Small intestine (tissue), 7 donors: ENCODE data around the gene RUBCN. TPM values are rescaled to one million over a fixed set of nuclear protein-coding genes. Genes with fewer than 3 reads are reported as not detected.
"Not testable (repeated sequence)": the region's sequence is repeated elsewhere in the genome, so short reads cannot be mapped to it uniquely, and the experiment has no call there.

ENCODE experiments used
- DNase-seq, 2 donors: peaks; one replicate each; pipeline versions ENCODE4 v3.0.0 to v3.0.0-alpha.2; 2013
- FAIRE-seq: peaks from 2 replicates; lab custom pipeline; 2012; peaks lifted over from hg19 to GRCh38; lab: Jason Lieb, UNC
- H3K27ac ChIP-seq, 3 donors: one replicate each; pipeline ENCODE4 v1.5.1; 2013; ENCODE audit warnings: low read length in 2 of 3, mild to moderate bottlenecking in 2 of 3, control low read depth in 1 of 3, inconsistent platforms in 1 of 3, low read depth in 1 of 3, moderate library complexity in 1 of 3
- H3K27me3 ChIP-seq, 3 donors: one replicate each; pipeline ENCODE4 v1.6.1; 2013; ENCODE audit warnings: low read length in 3 of 3, inconsistent platforms in 1 of 3; ENCODE audit not compliant: control insufficient read depth in 3 of 3, insufficient read depth in 3 of 3
- H3K36me3 ChIP-seq, 3 donors: one replicate each; pipeline ENCODE4 v1.6.1; 2013; ENCODE audit warnings: low read length in 3 of 3, inconsistent platforms in 1 of 3, low read depth in 1 of 3, mild to moderate bottlenecking in 1 of 3, moderate library complexity in 1 of 3; ENCODE audit not compliant: control insufficient read depth in 3 of 3, insufficient read depth in 2 of 3
- H3K4me1 ChIP-seq, 3 donors: one replicate each; pipeline ENCODE4 v1.6.1; 2013; ENCODE audit warnings: low read length in 2 of 3, inconsistent platforms in 1 of 3, low read depth in 1 of 3, mild to moderate bottlenecking in 1 of 3, moderate library complexity in 1 of 3; ENCODE audit not compliant: control insufficient read depth in 3 of 3, insufficient read depth in 2 of 3
- H3K4me3 ChIP-seq, 3 donors: one replicate each; pipeline ENCODE4 v1.5.1; 2013; ENCODE audit warnings: low read length in 3 of 3, control low read depth in 1 of 3, inconsistent platforms in 1 of 3, low read depth in 1 of 3, mild to moderate bottlenecking in 1 of 3, moderate library complexity in 1 of 3
- H3K9me3 ChIP-seq, 2 donors: one replicate each; pipeline ENCODE4 v1.6.1; 2013; ENCODE audit warnings: low read depth in 1 of 2, low read length in 1 of 2; ENCODE audit not compliant: control insufficient read depth in 2 of 2, insufficient read depth in 1 of 2
- WGBS, 3 donors: extraction: QIAGEN DNeasy Blood & Tissue Kit; methylation state at CpG; one replicate each; pipeline ENCODE4 v1.1.7; 2013; 5-methylcytosine and 5-hydroxymethylcytosine counted together
- polyA plus RNA-seq, 4 donors: library from polyadenylated mRNA; stranded (reverse) in 3 of 4; unstranded in 1 of 4; fragments of 200-250 nt in 3 of 4; fragments of 120-200 nt in 1 of 4; gene quantifications; one replicate each; pipeline versions ENCODE4 v1.2.1 to v1.2.3, GENCODE V29; 2013
- donor health status: healthy with polysubstance abuse.
- donor health status: control.
- donor health status: control.
- donor health status: Bipolar disorder and iron deficiency.
- donor health status: healthy.

RUBCN gene
- polyA plus RNA-seq, 4 donors, result 6.9 to 14.6 (median 11.7) TPM

DNA sequence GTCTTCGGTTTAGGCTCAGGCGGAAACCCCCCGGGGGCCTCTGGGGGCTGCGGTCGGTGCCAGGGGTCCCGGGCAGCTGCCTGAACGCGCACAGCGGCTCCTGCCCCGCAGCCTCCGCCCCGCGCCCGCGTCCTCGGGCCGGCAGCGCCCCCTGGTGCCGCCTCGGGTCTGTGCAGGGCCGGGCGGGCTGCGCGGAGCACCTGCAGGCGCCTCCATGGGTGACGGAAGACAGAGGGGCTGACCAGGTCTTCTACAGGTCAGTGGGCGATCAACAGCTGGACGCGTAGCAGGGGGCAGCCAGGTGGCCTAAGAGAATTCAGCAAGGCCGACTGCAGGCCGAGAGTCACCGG is 71.6 kb downstream of the RUBCN start:
- not testable (repeated sequence) for DNase-seq, H3K36me3 ChIP-seq, H3K9me3 ChIP-seq, H3K27ac ChIP-seq, H3K4me1 ChIP-seq, FAIRE-seq, H3K27me3 ChIP-seq
- WGBS, 3 donors, result 0 to 3% (median 3%) methylated on average over 2 to 4 of the region's 32 CpGs
- H3K4me3 ChIP-seq, result peak overlapping the region in 1 of 3 donors; percentile 29

DNA sequence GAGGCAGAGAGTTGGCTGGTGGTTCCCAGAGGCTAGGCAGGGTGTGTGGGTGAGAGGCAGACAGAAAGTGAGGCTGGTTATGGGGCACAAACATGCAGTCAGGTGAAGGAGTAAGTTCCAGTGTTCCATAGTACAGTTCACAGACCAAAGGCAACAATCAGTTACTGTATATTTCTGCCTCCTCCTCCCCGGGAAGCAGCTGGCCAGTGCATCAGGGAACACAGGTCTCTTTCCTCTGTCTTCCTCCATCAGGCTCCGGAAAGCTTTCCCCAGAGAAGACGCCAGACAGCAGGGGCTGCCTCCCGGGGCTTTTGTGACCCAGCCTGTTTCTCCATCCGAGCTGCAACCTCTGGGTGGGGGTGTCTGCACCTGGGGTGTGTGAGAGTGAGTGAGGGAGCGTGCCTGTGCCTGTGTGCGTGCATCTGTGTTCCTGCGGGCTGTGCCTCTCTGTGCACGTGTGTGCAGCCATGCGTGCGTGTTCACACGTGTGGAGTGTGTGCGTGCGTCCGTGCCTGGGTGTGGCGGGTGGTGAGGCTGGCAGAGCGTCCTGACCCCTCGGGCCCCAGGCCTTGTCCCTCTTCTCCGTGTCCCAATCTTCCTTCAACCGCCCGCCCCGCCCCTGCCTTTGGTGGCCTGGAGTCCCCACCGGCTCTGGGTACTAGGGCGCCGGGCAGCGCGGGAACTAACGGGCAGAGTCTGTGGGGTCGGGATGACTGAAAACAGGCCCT is 72.1 kb downstream of the RUBCN start:
- peak overlapping the region in 2 of 3 donors; percentile 15 to 29 for H3K4me3 ChIP-seq
- not testable (repeated sequence) for FAIRE-seq, H3K36me3 ChIP-seq, H3K4me1 ChIP-seq, H3K9me3 ChIP-seq, H3K27ac ChIP-seq, H3K27me3 ChIP-seq
- WGBS, 3 donors, result 1 to 4% (median 2%) methylated on average over 20 to 27 of the region's 29 CpGs
- peak in 1 of 2 donors; percentile 36 for DNase-seq

DNA sequence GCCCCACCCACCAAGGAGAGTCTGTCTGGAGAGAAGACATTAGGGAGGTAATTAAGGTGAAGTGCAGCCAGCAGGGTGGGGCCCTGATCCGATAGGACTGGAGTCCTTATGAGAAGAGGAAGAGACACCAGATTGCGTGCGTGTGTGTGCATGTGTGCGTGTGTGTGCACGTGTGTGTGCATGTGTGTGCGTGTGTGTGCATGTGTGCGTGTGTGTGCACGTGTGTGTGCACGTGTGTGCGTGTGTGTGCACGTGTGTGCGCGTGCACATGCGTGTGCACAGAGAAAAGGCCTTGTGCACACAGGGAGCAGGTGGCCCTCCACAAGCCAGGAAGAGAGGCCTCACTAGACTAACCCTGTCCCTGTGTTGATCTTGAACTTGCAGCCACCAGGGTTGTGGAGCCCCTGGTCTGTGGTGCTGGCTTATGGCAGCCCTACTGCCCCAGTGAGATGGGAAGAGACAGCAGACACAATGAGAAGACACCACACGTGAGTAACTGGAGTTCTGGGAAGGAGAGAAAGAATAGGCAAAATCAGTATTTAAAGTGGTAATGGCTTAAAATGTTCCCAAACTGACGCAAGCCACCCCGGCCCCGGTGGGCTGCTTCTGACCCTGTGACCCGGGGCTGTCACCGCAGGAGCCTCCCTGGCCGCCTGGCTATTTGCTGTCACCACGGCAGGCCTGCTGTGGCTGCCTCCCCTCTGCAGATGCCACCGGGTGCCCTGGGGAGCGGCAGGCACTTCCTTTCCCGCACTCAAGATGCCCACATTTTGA is 73.2 kb downstream of the RUBCN start:
- not testable (repeated sequence) for H3K4me1 ChIP-seq, H3K27me3 ChIP-seq, H3K9me3 ChIP-seq, H3K27ac ChIP-seq, FAIRE-seq, H3K36me3 ChIP-seq, DNase-seq, H3K4me3 ChIP-seq
- WGBS, 3 donors, result 86 to 91% (median 89%) methylated on average over 17 to 20 of the region's 25 CpGs

DNA sequence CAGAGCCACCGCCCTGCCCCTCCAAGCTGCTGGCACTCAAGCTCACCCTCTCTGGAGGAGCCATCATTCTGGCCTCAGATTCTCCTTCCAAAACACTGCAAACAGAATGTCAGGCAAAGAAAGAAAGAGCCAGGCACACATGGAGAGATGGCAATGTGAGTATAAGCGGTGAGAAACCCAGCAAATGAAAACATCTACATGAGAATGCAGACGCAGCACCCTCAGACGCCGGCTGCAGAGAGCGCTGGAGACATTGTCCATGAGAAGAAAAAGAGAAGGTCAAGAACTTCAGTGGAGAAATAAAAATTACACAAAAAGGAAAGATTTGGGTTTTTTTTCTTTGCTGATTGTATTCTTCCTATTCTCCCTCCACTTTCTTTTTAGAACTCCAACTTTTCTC is 74.4 kb downstream of the RUBCN start:
- not testable (repeated sequence) for H3K9me3 ChIP-seq, H3K36me3 ChIP-seq, DNase-seq, H3K27ac ChIP-seq, H3K27me3 ChIP-seq, H3K4me3 ChIP-seq, H3K4me1 ChIP-seq, FAIRE-seq
- WGBS, 3 donors, result 72 to 88% (median 84%) methylated on average over 6 of the region's 6 CpGs

DNA sequence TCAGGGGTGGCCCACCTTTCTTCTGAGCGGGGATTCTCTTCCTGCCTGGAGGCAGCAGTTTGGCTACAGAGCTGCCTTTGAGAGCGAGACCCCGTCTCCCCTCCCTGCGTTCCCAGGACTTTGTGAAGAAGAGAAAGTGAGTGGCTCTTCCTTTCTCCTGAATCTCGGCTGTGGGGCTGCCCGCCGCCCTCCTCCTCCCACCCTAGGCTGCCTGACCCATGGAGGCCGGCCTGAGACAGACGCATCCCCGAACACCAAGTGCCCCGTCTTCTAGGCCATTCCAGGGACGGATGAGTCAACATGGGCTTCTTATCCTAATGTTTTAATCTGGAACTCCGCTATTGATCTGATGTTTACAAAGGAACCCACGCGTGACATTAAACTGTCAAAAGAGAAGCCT is 74.8 kb downstream of the RUBCN start:
- not testable (repeated sequence) for FAIRE-seq, H3K36me3 ChIP-seq, H3K4me3 ChIP-seq, H3K27ac ChIP-seq, H3K27me3 ChIP-seq, H3K4me1 ChIP-seq, H3K9me3 ChIP-seq, DNase-seq
- WGBS, 3 donors, result 85 to 92% (median 89%) methylated on average over 8 to 15 of the region's 15 CpGs

DNA sequence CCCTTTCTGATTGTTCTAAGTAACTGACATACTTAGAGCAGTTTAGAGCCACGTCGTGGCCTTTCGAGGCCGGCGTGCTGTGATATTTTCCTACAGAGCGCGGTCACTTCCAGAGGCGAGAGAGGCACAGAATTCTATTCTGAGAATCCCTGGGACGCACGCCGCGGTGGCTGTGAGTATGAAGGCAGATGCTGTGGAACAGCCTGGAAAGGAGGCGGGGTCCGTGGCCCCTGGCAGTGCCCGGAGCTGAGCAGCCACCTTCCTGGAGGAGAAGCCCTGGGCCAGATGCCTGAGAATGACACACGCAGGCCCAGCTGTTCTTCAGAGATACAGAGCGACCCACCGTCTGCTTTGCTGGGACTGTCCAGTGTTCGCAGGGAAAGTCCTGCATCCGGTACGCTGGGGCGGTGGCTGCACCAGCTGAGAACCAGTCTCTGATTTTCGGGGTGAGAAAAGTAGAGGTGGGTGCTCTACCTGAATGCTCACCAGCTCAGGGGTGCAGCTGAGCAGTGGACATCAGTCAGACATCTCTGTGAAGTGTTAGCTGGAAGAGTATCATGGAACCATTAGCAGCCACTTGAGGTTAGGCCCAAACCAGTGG is 75.4 kb downstream of the RUBCN start:
- FAIRE-seq, H3K27ac ChIP-seq: not testable (repeated sequence)
- 91 to 94% (median 93%) methylated on average over 22 to 23 of the region's 23 CpGs for WGBS, 3 donors

DNA sequence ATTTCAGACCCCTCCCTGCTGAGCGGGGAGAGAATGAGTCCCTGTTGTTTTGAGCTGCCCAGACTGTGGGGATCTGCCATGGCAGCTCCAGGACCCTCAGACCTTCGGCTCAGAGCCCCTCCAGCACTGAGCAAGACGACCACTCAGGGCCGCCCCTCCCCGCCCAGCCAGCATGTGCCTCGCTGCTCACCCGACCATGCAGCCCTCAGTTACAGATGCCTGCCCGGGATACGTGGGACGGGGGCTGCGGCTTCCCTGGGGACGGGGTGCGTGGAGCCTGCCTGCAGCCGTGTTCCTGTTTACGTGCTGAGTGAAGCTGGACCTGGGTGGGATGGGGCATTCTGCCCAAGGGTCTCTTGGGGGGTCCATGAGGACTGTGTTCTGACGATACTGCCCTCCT is 77.0 kb downstream of the RUBCN start:
- H3K9me3 ChIP-seq, H3K36me3 ChIP-seq, H3K4me1 ChIP-seq, H3K4me3 ChIP-seq, DNase-seq, H3K27me3 ChIP-seq, H3K27ac ChIP-seq, FAIRE-seq: not testable (repeated sequence)
- WGBS, 3 donors, result 87 to 90% (median 89%) methylated on average over 15 to 16 of the region's 16 CpGs

More for the DNA sequence above, 75.4 kb downstream of the RUBCN start:
- not testable (repeated sequence) for H3K4me1 ChIP-seq, H3K4me3 ChIP-seq, H3K9me3 ChIP-seq, H3K27me3 ChIP-seq, DNase-seq, H3K36me3 ChIP-seq

DNA sequence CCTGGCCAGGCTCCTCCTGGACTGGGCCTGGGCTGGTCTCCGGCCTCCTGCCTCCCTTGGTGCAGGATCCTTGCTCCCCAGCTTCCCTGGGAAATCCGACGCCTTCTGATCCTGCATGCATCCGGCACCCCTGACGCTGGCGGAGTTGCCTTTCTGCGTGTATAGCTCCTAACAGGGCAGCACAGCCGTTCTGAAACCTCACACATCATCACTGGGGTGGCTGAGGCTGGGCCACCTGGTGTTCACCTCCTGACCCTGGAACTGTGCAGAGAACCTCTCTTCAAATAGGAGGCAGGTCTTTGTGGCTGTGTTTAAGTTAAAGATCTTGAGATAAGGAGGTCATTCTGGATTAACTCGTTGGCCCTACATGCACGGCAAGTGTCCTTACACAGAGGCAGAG is 77.6 kb downstream of the RUBCN start:
- not testable (repeated sequence) for FAIRE-seq, H3K4me1 ChIP-seq, H3K9me3 ChIP-seq, H3K36me3 ChIP-seq, H3K27ac ChIP-seq, H3K4me3 ChIP-seq, H3K27me3 ChIP-seq, DNase-seq
- WGBS, 3 donors, result 58 to 77% (median 68%) methylated on average over 6 to 8 of the region's 10 CpGs
